GM18858 (cell line): ENCODE results near the gene AK8.

ENCODE experiments used
- ATAC-seq: cut with Tn5 transposase; IDR thresholded peaks from one replicate; pipeline ENCODE4 v1.9.1; 2021; ENCODE audit not compliant: unreplicated experiment

Gene AK8

DNA sequence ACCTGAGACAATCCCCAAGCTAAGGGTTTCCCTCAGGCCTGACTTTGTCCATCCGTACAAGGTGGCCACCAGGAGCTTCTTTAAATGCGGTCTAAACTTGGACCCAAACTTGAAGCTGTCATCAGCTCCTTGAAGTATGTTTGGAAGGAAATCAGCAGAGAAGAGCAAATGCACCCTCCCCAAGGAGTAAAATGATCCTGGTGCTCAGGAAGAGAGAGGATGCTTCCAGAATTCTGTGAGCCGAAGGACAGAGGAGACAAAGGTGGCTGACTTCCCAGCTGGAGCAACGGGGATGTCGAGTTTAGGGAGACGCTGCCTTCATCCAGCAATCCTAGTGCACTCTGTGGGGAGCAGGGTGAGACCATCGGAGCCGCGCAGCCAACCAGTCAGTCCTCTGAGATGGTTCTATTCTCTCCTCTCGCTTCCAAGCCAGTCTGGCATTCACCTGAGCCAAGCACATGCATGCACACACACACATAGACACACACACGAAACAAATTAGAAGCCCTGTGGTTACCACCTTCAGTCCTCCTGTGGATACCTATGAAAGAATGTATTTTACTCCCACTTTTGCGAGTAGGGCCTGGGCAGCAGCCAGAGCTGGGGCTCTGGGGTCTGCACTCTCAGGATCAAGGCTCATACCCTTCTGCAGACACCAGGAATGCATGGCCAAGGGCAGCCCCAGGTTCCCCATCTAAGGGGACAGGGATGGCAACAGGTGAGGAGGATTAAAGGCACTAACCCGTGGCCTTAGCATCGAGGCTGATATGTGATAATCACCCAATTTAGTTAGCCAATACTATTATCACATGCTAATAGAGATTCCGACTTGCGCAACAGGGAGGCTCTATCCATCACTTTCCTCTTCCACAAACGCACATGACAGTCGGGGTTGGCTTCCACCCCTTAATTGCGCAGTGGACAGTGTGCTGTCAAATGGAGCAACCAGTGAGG is 132.1 kb downstream of the AK8 start:
- ATAC-seq = no peak

DNA sequence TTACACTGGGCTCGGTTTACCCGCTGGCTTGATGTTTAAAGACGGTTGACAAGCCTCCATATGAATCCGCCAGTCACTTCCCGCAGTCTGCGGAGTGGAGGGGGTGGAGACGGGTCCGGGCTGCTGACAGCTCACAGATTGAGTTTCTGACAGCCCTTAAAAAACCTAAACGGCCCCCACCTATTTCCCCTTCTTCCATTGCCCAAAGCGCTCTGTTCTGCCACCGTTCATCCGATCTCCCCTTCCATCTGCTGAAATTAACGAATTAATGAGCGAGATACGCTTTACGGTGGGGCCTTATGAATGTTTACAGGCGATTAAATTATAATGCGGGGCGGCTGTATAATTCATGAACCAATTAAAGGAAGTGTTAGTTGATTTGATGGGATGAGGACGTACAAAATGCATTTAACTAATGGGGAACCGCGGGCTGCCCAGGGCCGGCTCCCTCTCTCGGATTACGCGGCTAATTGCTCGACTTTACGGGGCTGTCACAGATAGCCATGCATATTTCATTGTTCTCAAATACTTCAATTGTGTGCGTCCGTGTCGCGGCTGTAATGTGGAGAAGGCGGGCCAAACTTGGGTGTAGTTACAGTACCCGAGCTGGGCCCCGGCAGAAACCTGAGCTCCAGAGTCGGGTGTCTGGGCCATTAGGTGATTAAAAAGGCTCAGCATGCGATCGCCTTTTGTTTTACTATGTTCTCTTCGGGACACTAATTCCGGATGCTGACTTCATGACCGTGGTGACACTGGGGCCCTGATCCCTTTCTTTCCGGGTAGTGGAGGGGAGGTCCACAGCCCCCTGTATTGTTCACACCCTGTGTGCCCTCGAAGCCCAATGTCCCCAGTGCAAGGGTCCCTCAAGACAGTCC is 133.0 kb downstream of the AK8 start:
- no peak for ATAC-seq

DNA sequence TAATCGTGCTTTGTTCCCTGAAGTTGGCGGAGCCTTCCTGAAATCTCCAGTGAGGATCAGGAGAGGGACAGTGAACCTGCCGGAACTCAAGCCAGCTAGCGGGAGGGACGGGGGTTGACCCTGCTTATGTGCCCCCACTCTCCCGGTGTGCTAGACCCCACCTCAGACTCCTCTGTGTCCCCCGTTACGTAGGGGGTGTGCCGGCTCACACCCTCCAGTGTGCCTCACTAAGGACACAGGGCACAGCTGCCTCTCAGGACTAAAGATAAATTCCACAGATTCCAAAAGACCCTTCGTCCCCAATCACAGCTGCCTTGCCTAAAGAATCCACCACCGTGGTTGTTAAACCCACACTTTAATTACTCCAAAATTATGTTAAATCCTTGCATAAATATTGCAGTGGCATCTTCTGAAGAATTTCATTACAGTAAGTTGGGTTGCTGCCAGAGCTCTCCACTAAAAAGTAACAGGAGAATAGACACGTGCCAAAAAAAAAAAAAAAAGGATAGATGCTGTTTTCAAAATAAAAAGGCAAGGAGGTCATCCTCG is 134.1 kb downstream of the AK8 start:
- no peak for ATAC-seq

DNA sequence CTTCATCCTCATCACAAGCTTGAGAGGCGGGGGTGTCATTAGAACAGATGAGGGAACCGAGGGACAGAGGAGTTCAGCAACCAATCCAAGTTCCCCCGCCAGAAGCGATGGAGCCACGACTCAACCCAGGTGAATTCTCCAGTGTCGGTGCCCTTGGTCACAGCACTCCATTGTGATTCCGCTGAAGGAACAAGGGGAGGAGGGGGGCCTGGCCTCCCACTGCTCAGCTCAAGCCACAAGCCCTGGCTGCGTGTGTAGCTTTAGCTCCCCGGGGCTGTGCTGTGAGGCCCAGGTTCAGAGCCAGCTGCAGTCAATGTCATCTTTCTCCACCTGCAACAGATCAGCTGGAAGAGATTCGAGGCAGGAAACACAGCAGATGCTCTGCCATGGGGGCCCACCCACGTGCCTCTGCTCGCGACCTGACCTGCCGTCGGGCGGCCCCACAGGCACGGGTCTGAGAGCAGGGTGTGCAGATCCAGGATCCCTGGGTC is 135.2 kb downstream of the AK8 start:
- ATAC-seq = no peak

DNA sequence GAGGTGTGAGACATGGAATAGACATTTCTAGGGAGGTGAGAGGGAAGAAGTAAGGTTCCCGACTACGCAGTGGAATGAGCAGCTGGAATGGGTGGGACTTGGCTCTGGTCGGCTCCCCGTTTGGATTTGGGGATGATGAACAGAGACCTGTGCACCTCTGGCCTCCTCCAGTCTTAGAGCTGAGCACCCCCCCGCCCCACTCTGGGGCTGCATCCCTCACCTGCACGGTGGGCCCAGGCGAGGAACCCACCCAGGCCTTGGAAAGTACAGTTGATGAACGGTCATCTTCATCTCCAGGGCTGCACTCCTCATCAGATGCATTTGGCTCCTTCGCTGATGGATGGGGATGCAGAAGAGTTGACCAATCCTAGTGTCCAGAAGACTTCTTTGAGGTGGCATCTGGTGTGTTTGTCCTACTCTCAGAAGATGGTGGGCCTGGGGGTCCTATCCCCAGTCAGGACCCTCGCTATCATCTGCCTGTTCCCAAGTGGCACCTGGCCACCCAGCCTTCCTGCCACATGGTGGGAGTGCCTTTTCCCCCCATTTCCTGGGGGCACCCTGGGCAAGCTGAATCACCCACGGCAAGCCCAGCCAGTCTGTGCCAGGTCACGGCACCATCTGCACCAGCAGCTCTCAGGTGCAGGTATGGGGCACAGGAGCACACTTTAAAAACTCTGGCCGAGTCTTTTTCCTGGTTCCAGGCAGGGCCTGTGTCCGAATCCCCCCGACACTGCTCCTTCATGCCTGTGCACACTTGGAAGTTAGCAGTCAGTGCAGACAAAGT is 137.4 kb downstream of the AK8 start:
- ATAC-seq = no peak

DNA sequence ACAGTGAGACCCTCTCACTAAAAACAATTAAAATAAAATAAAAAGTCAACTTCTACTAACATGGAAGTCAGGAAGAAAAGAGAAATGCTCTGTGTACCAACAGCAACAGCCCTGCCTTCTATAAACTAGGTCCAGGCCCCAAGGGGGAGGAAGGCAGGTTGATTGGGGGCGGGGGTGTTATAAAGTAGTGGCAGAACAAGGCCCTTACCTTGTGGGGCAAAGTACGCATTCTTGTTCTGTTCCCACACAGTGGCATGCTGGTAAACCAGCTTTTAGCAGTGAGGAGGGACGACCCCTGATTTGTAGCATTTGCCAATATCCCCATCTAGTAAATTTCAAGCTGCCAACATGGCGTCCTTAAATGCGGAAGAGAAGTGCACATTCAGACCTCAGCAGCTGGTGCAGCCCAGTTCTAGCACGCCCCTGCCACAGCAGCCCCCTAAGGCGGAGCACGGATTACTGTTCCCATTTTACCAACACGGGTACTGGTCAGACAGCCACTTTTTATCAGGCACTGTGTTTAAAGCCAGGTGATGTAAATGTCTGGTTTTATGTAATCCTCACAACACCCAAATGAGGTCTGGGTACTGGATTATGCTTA is 138.3 kb downstream of the AK8 start:
- no peak for ATAC-seq

DNA sequence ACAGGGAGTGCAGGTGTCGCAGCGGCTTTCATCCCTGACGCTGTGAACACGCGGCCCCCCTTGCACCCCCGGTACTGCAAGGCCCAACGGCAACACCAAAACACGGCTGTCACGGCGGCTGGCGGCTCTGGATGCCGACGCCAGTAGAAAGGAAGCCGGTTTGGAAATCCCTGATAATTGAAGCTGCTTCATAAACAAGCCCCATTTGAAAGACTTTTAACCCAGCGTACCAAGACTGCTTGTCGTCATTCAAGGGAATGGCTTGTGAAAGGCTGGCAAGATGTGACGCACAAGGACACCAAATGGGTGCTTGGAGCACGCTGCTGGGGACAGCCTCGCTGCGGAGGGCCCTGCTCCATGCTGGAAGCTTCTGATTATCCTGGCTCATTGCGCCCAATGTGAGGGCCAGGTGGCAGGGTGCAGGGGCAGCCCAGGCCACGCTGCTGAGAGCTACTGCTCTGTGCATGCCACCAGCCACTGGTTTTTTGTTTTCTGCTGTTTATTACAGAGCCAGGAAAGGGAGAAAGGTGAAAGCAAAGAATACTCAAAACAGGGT is 144.7 kb downstream of the AK8 start:
- no peak for ATAC-seq

DNA sequence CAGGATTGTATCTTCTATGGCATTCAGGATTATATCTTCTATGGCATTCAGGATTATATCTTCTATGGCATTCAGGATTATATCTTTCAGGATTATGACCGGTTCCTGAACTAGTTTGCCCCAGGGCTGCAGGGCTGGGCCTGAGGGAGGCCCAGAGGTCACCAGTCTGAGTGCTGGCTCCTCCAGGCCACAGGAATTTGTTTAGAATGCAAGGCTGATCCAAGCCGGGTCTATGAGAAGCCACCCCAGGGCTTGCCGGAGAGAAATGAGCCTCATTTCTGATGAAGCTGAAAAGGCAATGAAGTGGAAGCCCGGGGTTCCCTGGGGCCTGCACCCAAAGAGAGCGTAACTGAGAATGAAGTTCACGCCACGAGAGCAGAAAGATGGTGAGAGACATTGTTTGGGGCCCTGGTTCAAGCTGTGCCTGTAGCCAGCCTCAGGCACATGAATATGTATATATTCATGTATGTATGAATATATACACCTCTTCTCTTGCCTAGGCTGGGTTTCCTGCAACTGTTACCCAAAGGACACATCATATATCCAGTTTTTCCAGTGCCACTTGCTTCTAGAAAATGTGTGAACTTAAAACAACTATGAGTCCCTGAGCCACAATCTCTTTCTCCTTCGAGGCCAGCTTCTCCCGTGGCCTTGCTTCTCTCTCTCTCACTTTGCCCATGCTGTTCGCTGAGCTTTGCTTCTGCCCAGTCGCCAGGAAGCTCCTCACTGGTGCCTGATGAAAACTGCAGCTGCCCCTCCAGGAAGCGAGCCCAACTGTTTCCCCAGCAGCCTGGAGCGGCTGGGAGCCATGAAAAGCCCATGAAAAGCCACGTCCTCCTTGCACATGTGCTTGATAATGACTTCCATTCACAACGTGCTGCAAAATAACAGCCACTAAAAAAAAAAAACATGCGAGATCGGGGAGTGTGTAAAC is 145.5 kb downstream of the AK8 start:
- no peak for ATAC-seq

DNA sequence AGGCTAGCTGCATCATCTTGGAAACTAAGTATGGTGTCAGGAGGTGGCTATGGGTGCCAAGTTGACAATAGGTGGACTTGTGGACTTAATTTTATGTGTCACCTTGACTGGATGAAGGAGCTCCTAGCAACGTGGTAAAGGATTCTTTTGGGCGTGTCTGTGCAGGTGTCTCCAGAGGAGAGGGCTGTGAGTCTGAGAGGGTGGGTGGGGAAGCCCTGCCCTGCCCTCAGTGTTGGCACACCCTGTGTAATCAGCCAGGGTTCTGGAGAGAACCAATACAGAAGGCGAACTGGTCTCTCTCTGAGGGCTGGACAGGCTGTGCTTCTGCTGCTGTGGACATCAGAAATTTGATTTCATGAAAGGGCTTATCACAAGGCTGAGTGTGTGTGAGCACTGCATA is 146.9 kb downstream of the AK8 start:
- no peak for ATAC-seq

DNA sequence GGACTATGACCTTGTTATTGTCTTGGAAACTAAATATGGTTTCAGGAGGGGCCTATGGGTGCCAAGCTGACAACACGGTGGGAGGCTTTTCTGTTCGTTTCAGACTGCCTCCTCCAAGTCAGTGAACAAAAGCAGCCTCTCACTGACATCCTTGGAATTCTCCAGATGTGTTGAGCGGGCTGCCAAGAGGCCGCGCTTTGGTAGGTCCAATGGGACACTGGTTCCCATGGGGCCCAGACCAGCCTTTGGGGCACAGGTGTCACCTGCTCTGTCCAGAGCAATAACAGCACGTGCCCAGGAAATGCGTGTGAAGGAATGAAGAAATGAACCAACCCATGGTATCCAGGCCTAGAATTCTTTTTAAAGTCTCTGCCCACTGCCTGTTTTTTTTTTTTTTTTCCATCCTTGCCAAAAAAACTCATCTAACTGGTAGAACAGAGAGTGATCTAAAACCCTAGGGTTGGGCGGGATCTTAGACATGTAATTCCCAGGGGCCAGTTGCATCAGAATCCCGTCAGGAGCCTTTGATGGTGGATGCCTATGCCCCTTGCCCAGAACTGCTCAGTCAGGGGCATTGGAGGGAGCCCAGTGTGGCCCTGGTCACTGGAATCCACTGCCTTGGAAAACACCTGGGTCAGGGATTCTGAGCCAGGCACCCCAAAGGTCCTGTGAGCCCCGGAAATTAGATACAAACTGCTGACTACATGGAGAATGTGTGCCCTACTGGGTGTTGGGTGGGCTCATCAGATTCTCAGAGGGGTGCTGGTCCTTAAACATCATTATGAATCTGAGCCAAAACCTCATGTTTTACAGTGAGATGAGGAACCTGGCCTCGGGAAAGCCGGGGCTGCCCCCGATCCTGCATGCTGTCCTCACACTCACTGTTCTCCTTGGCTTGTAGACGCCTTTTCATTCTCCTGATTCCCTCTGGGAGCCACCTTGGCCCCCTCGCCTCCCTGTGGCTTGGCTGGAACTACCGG is 147.7 kb downstream of the AK8 start:
- no peak for ATAC-seq

DNA sequence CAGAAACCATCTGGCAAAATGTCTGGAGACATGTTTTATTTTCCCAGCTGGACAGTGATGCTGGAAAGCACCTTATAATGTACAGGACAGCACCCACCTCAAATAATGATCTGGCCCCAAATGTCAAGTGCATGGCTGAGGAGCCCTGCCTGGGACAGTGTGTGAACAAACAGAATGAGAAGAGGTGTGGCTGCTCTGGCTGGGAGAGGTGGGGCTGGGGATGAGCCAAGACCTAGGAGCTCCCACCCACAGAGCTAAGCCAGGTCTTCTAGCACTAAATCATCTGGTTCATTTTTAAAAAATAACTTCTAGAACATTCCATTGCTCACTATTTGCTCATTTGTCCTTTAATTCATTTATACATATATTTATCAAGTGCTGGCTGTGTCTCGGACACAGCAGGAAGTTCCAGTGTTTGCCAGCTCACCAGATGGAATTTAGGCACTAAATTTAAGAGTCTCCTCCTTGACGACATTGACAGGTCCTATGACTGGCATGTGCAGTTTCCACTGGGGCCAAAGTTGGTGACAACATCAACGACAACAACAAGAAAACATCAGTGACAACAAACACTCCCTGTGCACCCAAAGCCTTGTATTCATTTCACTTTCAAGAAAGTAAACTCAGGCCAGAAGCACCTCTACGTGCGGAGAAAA is 148.7 kb downstream of the AK8 start:
- ATAC-seq = no peak

DNA sequence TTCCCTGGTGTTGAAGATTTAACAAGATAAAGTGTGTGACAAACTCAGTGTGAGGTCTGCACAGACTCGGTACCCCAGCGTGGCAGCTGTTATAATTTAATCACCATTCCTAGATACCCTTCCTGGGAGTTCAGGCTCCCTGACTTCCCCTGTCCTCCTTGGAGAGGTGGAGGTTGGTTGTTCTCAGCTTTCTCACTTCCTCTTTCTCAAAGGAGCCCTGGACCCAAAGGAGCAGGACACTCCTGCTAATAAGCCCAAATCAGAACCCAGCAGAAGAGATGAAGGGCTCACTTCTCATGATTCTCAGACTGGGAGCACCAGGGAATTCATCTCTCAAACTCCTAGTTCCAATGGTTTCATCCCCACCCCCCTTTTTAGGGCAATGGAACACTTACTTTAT is 149.6 kb downstream of the AK8 start:
- ATAC-seq = no peak

DNA sequence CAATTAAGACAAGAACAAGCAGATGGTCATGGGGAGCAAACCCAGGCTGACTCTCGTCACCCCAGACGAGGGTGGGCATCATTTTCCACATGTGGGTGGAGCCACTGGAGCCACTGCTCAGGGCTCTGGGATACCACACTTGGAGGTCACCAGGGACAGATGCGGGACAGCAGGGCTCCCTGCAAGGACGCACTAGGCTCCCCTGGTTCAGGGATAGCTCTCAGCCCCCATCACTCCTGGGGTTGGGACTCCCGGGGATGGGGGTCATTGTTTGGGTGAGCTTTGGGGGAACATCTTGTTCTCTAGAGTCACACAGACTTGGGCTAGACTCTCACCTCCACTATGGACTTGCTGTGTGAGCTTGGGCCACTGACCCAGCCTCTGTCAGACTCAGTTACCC is 150.0 kb downstream of the AK8 start:
- no peak for ATAC-seq

DNA sequence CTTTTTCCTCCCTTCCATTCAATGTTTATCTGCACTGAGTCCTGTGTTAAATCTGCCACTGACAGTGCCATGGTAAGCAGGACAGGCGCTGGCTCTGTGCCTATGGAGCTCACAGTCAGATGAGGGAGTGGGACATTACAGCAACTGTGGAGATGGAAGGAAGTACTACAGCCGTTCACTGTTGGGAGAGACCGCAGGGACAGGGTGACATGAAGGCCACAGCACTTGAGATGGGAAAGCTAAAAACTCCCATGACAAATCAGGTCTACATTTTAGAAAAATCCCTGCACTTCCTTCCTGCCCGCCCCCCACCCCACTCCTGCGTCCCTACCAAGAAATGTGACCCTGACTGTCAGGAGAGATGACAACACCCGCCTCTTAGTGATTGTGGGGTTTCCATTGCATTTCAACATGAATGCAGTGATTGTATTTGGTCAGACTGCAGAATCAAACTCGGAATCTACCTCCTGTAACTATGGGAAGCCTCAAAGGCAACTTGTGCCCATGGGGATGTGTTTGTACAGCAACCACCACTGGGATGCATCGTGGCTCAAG is 151.4 kb downstream of the AK8 start:
- ATAC-seq = no peak

DNA sequence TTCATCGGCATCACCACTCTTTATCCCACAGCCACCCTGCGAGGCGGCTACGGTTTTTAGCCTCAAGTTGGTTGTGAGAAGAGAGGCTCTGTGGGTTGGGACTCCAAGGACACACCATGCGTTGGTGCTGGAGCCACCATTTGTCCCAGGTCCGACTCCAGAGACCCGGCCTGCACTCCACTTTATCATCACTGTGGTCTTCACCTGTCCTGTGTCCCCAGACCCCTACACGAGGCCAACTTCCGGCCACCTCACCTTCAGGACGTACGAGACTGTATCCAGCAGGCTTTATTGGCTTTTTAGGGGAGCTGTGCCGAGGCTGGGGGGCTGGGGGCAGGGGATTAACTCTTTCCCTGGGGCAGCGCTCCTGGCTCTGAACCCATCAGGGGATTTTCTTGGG is 152.8 kb downstream of the AK8 start:
- ATAC-seq = no peak

DNA sequence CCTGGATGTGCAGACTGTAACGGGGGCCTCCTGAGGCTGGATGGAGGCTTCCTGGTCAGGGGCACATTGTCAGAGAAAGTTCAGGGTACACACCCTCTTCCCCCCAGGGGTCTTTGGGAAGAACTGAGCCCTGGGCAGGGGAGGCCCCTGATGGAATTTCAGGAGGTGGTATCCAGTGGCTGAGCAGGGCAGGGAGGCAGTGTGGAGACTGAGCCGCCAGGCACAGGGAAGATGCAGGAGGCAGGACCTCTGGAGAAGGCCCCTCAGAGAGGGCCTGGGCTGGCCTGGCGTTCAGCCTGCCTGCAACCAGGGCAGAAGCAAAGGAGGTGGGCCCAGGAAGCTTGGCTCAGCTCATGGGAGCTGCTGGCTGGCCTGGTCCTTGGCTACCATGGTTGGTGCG is 154.3 kb downstream of the AK8 start:
- ATAC-seq = no peak

DNA sequence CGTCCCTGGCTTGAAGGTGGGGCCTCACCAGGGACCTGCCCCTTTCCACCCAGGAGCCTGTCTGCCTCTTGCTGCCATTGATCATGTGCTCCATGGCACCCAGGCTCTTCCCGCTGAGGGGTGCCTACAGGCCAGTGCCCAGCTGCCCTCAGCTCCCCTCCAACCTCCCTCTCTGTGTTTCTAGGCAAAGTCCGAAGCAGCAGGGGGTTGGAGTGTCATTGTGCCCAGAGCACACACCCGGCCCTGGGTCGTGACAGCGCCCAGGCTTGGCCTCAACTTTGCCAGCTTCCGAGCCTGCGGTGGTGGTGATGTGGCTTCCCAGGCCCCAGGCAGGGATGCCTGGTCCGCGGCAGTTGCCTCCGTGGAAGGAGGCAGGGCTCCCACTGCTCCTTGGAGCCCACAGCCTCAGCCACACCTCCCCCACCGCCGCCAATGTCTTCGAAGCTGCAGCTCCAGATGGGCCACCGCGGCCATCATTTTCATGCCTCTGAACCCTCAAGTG is 155.5 kb downstream of the AK8 start:
- ATAC-seq = no peak
